ENCODE measurements around the gene TSFM.

- TF ChIP-seq CTCF (conservative IDR thresholded peaks at IDR 0.05 in 1 of 2, IDR thresholded peaks at IDR 0.05 in 1 of 2; ENCODE audit: low read depth in 1 of 2, low read length in 2 of 2) (no peak), EZH2 (IDR thresholded peaks at IDR 0.05; ENCODE audit: low read length, missing control alignments) (no peak)
These were observed 30.0 kb upstream of the TSFM start for GRCh38 chr12:57752668-57753000.

Data from fibroblast of lung (primary cell).